SK-N-MC (cell line): ENCODE results near the gene SH3PXD2A.

ENCODE experiments used
- EZH2 ChIP-seq: fragments of 200-600 bp; sonication (generic); IDR thresholded peaks from one replicate; pipeline ENCODE4 v1.6.1; 2017; ENCODE audit warnings: antibody characterized with exemption
- POLR2AphosphoS5 ChIP-seq: IDR thresholded peaks from 2 replicates; pipeline ENCODE4 v1.6.1; 2012; ENCODE audit warnings: mild to moderate bottlenecking, low read depth, low read length, borderline replicate concordance

DNA sequence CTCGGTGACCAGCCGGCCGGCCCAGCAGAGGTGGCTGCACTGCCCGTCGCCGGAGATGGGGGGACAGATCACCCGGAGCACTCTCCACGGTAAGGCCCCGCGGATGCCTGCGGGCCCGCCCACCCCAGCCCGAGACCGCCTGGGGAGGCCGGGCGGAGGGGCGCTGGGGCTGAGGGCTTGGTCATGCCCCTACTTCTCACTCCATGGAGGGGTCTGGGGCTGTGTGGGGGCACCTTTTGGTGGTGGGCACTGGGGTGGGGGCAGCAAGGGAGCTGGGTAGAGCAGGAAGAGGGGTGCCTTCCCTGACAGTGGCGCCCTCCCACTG, 300.1 kb downstream of the SH3PXD2A start:
- no peak for TF ChIP-seq POLR2AphosphoS5
- no peak for TF ChIP-seq EZH2
